CD4-positive, alpha-beta T cell treated with Interleukin-15 for 4 hours (primary cell): ENCODE measurements around the gene FECH.
"Not testable (repeated sequence)": the region's sequence is repeated elsewhere in the genome, so short reads cannot be mapped to it uniquely, and the experiment has no call there.

Source experiments
- DNase-seq: peaks from one replicate; pipeline ENCODE4 v3.0.0-alpha.2; 2020; ENCODE audit warnings: low spot score

Gene FECH, protein sequence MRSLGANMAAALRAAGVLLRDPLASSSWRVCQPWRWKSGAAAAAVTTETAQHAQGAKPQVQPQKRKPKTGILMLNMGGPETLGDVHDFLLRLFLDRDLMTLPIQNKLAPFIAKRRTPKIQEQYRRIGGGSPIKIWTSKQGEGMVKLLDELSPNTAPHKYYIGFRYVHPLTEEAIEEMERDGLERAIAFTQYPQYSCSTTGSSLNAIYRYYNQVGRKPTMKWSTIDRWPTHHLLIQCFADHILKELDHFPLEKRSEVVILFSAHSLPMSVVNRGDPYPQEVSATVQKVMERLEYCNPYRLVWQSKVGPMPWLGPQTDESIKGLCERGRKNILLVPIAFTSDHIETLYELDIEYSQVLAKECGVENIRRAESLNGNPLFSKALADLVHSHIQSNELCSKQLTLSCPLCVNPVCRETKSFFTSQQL

DNA sequence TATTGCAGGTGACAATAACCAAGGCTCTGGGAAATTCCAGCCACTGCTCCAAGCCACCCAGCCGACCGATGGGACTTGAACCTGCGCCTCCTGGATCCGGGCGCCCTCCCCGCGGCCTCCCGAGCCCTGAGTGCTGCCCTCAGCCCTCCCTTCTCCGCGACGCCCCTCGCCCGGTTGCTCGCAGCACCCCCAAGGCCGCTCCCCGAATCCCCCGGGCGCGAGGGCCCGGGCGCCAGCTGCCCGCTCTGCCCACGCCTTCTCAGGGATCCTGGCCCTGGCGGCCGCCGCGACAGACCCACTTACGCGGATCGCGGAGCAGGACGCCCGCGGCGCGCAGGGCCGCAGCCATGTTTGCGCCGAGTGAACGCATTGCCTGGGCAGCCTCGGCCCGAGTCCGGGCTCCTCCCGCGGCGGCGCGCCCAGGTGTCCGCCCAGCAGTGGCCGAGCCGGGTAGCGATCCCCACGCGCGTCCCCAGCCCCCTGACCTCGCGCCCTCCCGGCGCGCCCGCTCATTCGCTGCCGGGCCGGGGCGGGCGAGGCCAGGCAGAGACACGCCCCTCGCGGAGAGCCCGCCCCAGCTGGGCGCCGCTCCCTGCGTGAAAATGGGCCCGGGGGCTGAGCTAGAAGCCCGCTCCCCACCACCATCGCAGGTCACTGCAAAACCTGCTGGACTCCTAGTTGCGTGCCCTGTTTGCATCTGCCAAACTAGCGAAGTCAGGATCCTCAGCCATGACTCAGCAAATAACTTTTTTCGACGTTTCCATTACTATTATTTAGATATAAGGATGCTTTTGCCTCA, at the start of gene FECH:
Gene FECH (minus strand): TSS at position 452 of the 799 bp plus-strand sequence. CDS start 82 bp downstream, at position 370.
- DNase-seq = peak; percentile 65

DNA sequence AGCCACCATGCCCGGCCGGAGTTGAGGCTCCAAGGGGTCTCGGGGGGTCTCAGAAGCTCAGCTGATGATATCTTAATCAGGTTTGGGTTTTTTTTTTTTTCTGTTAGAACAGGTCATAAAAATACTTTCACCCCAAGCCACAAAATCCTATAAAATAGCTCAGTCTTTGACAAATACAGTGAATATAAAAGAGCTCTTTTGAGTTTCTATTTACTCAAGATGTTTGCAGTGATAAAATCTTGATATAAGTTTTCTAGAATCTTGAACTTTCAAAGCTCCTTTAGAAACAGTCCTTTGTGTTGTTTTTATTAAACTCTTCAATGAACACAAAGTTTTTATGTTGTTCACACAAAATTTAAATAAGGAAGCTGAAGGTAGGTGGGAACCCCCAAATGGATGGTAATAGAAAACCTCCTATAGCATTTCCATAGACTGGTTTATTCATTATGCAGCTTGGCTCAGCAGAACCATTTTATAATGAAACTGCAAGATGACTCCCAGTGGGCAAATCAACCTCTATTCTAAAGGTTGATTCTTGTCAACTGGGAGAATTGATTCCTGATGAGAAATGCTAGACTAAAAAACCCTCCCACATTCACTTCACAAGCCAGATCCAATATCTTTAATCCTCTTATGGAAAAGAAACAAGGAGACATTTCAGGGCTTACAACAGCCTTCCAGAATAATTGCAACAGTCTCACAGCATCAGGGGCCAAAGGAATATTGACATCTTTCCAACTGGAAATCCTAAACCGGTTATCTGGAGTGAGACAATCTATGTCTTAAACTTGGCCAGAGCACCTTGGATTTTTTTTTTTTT, 48.7 kb upstream of the FECH start:
- DNase-seq = no peak

DNA sequence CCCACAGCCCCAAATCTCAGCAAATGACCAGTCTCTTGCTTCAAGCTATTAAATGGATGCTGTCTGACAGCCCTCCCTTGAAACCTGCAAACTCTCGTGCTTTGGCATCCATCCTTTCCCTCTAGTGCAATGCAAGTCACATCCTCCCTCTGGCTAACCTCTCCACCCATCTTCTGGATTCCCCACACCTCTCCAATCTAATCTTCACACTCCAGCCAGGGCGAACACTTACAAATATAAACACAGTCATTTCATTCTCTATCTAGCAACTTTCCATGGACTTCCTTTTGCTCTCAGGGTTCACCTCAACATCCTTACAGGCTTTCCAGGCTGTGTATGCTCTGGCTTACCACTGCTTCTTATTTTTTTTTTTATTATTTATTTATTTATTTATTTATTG, 45.2 kb upstream of the FECH start:
- no peak for DNase-seq

DNA sequence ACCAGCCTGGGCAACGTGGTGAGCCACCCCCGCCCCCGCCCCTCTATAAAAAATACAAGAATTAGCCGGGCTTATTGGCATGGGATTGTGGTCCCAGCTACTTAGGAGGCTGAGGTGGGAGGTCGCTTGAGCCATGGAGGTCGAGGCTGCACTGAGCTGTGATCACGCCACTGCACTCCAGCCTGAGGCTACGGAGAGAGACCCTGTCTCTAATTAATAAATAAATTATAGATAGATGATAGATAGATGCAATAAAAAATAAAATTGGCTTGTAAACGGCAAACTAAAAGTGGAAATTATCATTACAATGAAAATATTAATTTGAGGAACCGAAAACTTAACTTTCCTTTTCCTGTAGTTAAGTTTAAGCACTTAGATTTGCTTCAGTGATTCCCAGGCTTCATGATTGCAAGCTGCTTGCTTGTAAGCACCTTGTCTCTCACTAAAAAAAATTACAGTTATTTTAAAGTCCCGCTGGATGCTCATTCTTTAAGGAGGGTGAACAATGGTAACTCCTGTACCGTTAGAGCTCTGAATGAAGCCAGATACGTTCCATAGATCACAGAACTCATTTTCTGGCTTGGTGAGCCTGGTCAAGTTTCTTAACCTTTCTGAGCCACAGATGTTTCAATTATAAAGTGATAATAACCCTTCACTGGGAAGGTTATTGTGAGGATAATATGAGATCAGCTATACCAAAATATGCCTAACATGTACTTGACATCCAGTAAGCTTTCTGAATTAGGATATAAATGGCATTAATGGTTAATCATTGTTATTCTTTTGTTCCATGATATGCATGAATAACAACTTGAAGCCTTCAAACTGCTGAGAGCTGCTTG, 44.5 kb upstream of the FECH start:
- no peak for DNase-seq

DNA sequence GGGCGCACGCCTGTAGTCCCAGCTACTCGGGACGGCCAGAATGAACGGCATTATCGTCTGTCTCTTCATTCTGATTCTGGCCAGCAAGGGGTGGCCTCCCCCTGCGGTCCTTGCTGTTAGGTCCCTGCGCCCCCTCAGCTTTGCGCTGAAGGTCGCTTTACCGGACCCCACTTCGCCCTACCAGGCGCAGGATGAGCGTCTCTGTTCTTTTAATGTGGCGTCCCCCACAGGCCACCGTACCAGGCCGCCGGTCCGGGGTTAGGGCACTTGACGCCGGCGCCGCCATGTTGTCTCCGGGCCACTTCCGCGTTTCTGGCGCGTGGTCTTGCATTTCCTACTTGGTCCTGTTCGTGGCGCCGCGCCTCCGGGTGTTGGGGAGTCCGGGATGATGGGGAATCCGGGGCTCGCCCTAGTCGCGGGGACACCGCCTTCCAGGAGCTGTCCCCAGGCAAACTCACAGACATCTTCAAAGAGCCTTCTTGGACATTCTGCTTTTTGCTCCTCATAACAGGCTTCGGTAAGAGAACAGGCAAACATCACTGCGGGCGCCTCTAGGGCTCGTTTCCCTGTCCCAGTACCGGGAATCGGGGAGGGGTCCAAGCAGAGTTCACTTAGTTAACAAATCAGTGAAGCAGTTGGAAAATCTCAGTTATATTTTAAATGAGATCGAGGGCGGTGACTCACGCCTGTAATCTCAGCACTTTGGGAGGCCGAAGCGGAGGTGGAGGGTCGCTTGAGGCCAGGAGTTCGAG, 43.7 kb upstream of the FECH start:
- DNase-seq = peak; percentile 95

DNA sequence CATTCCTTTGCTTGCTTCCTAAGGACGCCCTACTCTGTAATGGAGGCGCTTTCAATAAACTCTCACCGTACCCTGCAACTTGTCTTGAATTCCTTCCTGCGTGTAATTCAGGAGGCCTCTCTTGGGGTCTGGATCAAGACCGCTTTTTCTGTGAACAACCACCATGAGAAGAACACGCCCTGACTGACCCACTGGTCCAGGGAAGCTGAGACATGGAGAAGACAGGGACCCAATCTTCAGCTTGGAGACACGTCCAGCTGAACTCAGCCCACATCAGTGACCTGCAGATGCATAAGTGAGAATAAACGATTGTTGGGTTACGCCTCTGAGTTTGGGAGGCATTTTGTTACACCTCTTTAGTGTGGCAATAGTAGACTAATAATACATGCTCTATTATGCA, 42.9 kb upstream of the FECH start:
- DNase-seq = no peak

DNA sequence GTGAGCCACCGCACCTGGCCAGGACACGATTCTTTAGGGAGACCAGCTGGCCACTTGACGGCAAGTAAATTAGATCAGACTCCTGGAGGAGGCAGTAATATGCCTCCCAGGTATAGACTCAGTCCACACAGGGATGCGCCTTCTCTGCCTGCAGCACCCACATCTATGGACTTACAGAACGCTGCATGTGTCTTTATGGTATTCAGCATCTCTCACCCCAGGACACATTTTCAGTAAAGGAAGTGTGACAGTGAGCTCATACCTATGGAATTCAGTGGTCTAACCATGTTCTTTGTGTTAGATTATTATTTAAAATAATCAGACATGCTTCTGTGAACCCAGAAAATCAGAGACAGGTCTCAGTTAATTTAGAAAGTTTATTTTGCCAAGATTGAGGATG, 41.0 kb upstream of the FECH start:
- DNase-seq = no peak

DNA sequence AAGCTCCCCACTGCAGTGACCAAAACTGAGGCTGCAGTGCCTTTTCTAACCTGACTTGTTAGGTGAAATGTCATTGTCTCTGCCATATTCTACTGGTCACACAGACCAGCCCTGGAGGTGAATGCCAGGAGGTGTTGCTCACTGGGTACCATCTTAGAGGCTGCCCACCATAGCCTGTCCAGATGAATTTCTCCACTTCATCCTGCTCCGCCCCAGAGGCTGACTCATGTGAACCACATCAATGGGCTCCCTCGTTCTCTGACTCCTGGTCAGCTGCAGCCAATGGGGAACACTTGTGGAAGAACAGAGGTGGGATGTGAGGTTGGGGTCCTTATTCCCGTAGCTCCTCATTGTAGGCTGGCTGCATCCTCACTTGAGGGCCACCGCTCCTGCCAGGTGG, 38.5 kb upstream of the FECH start:
- DNase-seq = no peak

DNA sequence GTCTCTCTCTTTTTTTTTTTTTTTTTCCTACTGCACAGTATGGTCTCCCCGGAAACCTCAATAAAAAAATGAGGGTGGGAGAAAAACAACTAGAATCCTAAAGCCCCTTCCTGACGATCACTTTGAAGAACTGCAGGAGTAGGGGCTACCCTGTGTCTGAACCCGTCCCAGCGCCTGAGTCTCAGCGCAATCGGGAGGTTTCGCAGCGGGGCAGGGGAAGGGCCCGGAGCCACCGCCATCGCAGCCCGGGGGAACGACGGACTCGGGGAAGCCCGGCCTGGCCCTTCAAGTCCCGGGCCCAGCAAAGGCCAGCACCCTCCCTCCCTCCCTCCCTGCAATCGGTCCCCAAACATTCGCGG, 34.7 kb upstream of the FECH start:
- DNase-seq = no peak

DNA sequence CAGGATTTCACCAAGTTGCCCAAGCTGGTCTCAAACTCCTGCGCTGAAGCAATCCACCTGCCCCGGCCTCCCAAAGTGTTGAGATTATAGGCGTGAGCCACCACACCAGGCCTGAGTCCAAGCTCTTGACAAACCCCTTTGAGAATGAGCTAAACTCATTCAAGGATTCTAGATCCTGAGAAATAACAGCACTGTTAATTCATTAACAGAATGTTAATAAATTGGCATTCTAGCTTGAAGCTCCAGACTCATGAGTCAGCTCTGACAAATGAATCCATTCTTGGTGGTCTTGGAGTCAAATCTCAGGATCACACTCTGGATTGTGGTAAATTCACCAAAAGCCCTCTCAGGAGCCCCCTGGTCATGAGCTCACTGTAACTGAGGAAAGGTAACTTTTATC, 33.4 kb upstream of the FECH start:
- DNase-seq = no peak

DNA sequence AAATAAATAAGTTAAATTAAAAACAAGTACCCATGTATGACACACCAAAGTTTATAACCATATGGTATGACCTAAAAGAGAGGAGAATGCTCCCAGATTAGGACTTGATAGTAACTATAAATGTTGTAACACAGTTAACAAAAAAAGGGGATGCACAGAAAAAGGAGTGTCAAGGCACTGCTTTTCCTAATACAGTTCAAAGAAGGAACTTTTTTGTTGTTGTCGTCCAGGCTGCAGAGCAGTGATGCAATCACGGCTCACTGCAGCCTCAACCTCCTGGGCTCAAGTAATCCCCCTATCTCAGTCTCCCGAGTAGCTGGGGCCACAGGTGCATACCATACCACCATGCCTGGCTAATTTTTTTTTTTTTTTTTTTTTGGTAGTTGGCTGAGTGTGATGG, 32.4 kb upstream of the FECH start:
- no peak for DNase-seq

DNA sequence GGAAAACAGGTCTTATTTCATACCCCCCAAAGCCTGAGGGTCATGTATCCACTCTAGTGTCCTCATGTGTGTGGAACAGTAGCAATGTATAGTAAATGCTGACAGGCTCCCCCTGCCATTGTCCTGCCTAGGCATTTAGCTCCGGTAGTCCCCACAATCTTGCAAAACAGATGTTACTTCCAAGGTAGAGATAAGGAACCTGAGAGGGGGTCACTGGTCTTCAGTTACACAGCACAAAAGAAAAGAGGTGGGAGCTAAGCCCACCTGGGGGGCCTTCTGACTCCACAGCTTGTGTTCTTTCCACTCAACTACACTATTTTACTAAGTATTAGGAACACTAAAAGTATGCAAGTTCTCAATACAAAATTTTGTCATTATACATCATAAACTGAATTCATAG, 17.4 kb upstream of the FECH start:
- DNase-seq = no peak

DNA sequence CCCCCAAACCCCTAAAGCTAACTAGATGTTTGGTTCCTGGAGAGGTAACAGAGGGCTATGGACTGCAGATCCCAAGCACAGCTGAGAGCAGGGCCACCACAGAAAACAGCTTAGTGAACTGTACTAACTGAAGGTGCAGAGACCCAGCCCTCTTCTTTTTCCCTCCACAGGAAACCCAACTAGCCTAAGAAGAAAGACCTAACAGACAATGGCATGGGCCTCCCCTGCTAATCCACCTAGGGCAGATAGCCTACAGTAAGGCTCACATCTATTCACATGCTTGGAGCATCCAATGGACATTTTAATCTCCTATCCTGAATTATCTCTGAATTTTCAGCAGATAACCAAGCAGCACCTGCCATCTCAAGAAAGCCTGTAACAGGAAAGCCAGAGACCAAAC, 8.8 kb upstream of the FECH start:
- no peak for DNase-seq

DNA sequence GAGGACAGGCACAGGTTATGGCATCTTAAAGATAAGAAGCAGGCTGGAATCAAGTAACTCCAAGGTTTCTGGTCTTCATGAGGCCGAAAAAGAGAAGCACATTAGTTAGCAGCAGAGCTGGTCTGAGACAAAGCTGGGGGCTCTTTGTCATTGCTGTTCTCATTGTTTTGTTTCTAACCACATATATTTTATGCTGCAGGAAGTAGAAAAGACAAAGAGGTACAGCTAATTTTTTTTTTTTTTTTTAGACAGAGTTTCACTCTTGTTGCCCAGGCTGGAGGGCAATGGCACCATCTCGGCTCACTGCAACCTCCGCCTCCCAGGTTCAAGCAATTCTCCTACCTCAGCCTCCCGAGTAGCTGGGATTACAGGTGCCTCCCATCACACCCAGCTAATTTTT, 6.2 kb upstream of the FECH start:
- not testable (repeated sequence) for DNase-seq

DNA sequence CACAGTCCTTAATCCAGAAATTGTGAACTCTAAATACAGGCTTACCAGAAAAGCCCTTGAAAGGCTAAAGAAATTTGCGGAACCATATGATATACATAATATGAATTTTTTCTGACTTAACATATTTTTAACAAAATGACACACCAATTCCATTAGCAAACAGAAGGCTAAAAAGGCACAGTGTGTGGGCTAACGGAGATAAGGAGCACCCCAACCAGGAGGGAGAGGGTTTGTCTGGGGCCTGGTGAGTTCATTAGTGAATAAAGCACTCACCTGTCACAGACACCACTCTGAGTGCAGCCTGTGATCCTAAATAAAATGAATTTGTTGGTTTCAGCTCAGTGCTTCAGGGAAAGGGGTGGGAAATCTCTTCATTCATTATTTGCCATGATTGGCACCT, 2.7 kb upstream of the FECH start:
- DNase-seq = no peak

DNA sequence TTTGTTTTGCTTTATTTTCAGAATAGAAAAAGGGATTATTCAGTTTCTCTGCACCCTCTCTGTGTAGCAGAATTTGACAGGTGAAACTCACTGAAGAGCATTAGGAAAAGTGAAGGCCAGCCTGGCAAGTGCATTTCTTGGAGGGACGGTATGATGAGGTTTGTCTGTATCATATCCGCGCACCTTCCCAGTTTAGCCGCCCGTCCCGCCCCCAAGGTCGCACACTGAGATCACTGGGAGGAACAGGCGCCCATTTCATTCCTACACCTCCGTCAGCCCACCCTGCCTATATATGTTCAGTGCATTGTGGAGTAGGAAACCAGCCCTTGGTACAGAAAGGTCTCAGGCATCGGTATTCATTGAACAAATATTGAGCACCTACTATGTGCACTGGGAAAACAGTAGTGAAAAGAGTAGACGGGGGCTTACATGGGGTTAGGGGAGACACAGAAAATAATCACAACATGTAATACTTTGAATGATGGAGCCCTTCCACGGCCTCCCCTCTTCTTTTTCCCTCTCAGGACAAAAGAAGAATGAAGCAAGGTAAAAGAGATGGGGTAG, 678 bp upstream of the FECH start:
- no peak for DNase-seq

DNA sequence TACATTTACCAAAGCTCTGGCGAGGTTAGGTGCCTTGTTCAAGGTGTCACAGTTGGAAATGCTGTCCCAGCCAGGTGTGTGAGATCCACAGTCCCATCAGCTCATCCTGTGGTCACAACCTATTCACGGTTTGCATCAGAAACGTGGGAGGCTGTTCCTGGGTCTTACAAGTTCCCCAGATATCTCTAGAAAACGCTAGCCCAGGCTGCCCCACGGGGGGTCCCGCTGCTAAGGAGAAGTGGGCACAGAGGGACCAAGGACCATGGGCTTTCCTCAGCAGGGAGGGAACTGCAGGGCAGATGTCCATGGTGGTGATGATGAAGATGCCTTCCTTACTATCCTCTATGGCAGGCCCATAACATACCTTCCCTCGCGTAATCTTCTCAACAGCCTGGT, 649 bp downstream of the FECH start:
- no peak for DNase-seq

DNA sequence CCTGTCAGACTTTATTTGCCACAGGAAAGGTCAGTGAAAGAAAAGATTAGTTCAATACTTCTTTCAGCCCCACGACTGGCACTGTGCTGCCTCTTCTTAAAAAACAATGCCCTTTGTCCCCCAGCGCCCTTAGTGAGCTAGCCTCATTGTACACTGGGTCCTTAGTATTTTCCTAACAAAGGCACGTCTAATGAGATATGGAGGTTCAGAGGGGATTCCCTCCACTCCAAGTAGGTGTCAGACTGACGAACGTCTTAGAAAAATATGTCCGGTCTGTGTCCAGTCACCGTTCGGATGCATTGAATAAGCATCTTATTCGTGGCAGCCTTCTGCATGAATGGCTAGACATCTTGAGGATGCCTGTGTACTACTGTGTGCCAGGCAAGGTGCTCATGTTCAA, 1.1 kb downstream of the FECH start:
- no peak for DNase-seq

DNA sequence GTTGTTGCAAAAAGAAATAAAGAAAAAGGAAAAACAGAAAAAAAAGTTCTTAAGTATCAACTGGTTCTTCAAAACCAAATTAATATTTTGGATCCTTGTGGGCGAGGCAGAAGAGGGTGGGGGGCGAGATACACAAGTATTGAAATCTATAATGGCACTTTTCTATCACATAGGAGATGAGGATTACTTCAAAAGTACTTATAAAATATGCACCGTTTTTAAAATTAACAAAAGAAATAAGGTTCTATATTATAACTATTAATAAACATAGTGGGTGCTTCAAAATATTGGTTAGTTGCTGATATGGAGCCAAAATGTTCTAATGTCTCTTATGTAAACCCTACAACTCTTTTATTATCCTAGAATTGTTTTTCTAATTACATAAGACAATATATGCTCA, 2.1 kb downstream of the FECH start:
- DNase-seq = no peak

DNA sequence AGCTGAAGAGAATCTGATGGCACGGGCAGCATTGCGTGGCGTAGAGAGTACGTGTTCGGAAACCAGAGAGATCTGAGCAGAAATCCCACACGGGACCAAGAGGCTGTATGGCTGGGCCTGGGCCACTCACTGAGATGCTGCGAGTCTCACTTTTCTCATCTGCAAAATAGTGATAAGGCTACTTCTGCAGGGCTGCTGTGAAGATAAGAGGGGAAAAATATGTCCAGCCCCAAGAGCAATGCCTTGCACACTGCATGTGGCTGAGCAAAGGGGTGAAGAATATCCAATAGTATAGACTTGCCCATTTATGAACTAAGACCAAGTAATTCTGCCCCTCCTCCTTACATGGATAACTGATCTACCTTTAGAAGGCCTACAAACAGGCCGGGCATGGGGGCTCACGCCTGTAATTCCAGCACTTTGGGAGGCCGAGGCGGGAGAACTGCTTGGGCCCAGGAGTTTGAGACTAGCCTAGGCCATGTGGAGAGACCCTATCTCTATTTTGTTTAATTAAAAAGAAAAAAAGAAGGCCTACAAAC, 3.1 kb downstream of the FECH start:
- no peak for DNase-seq
